Vagina (tissue), 2 donors: Measurements from ENCODE around the gene EXOC2. TPM values are rescaled to one million over a fixed set of nuclear protein-coding genes. Genes with fewer than 3 reads are reported as not detected.
"Not testable (repeated sequence)": the region's sequence is repeated elsewhere in the genome, so short reads cannot be mapped to it uniquely, and the experiment has no call there.

Experiments
- DNase-seq, 2 donors: peaks; one replicate each; pipeline ENCODE4 v3.0.0-alpha.2; 2017; ENCODE audit errors: extremely low spot score in 2 of 2
- H3K27ac ChIP-seq: fragments of 200-600 bp; sonication (generic); one replicate; pipeline ENCODE4 v1.5.1; 2019
- H3K27me3 ChIP-seq: fragments of 200-600 bp; sonication (generic); one replicate; pipeline ENCODE4 v1.5.1; 2019
- H3K36me3 ChIP-seq, 2 donors: fragments of 200-600 bp; sonication (generic); one replicate each; pipeline ENCODE4 v1.5.1; 2017 to 2019
- H3K4me1 ChIP-seq: fragments of 200-600 bp; sonication (generic); one replicate; pipeline ENCODE4 v1.5.1; 2019
- H3K4me3 ChIP-seq, 2 donors: fragments of 200-600 bp; sonication (generic); 1 replicate in 1 of 2; 2 replicates in 1 of 2; pipeline ENCODE4 v1.5.1; 2016 to 2019
- H3K9me3 ChIP-seq: fragments of 200-600 bp; sonication (generic); one replicate; pipeline ENCODE4 v1.5.1; 2019
- CTCF ChIP-seq, 3 experiments: fragments of 450-650 bp in 2 of 3; fragments of 200-600 bp in 1 of 3; sonication (generic) in 1 of 3; IDR thresholded peaks; one replicate each; pipeline ENCODE4 v1.5.1; 2017 to 2019; ENCODE audit warnings: antibody characterized with exemption in 3 of 3, mild to moderate bottlenecking in 2 of 3, moderate library complexity in 2 of 3
- POLR2A ChIP-seq, 2 donors: fragments of 450-650 bp; IDR thresholded peaks; one replicate each; pipeline ENCODE4 v1.6.1; 2017; ENCODE audit warnings: antibody characterized with exemption in 2 of 2, mild to moderate bottlenecking in 2 of 2, moderate library complexity in 2 of 2
- POLR2AphosphoS5 ChIP-seq, 2 donors: sonication (generic); formaldehyde crosslinking; IDR thresholded peaks; one replicate each; pipeline ENCODE4 v1.9.0; 2017; ENCODE audit warnings: antibody characterized with exemption in 2 of 2, mild to moderate bottlenecking in 2 of 2, low read depth in 1 of 2; ENCODE audit not compliant: insufficient read depth in 1 of 2
- intact Hi-C: fragments of 100-400 bp; cut with DNase I; formaldehyde crosslinking; loops from one replicate; pipeline ENCODE4 v1.15.1; 2023
- total RNA-seq: library from RNA; depleted of rRNA; stranded (reverse); fragments of >200 nt; gene quantifications from one replicate; pipeline ENCODE4 v1.2.3, GENCODE V29; 2016

The EXOC2 gene
- total RNA-seq, 1 donor from 2014 or later = 23.6 TPM

- Histone ChIP-seq H3K4me1 (no peaks in the 10 kb centered on the region), H3K27me3 (no peaks in the 10 kb centered on the region), H3K36me3 (no peaks in the 10 kb centered on the region), H3K9me3 (no peaks in the 10 kb centered on the region), H3K4me3 (no peak overlapping the region), H3K27ac (no peak overlapping the region)
- intact Hi-C loops = no loop called here
- TF ChIP-seq CTCF (IDR thresholded peaks at IDR 0.05) (no peak), POLR2AphosphoS5 (IDR thresholded peaks at IDR 0.05; ENCODE audit: insufficient read depth in 1 of 2, low read depth in 1 of 2) (no peak), POLR2A (IDR thresholded peaks at IDR 0.05) (no peak)
- DNase-seq = no peak
These were observed 7.6 kb upstream of the EXOC2 start for GRCh38 chr6:700490-700889.

GRCh38 chr6:699319-699718, 6.4 kb upstream of the EXOC2 start:
- H3K27me3 ChIP-seq = no peaks in the 10 kb centered on the region
- TF ChIP-seq CTCF (IDR thresholded peaks at IDR 0.05) = no peak
- TF ChIP-seq POLR2AphosphoS5 (IDR thresholded peaks at IDR 0.05; ENCODE audit: insufficient read depth in 1 of 2, low read depth in 1 of 2) = no peak
- no peak for TF ChIP-seq POLR2A (IDR thresholded peaks at IDR 0.05)
- H3K36me3 ChIP-seq = no peaks in the 10 kb centered on the region
- no peak overlapping the region for H3K27ac ChIP-seq
- H3K9me3 ChIP-seq = no peaks in the 10 kb centered on the region
- intact Hi-C loops = no loop called here
- H3K4me3 ChIP-seq = no peak overlapping the region
- no peaks in the 10 kb centered on the region for H3K4me1 ChIP-seq
- no peak for DNase-seq

GRCh38 chr6:694431-695126, 1.6 kb upstream of the EXOC2 start:
- H3K4me3 ChIP-seq, H3K9me3 ChIP-seq, H3K27me3 ChIP-seq, intact Hi-C loops, DNase-seq, H3K36me3 ChIP-seq, H3K27ac ChIP-seq: not testable (repeated sequence)
- H3K4me1 ChIP-seq = peaks cover 26% of the 10 kb centered on the region

GRCh38 chr6:693723-694009, 727 bp upstream of the EXOC2 start:
- intact Hi-C loops = no loop called here
- no peak for DNase-seq
- H3K27ac ChIP-seq = no peak overlapping the region
- no peaks in the 10 kb centered on the region for H3K36me3 ChIP-seq
- peak overlapping the region; percentile 96 to 98 for H3K4me3 ChIP-seq
- H3K4me1 ChIP-seq = peaks cover 26% of the 10 kb centered on the region
- TF ChIP-seq CTCF (IDR thresholded peaks at IDR 0.05) (no peak), POLR2AphosphoS5 (IDR thresholded peaks at IDR 0.05; ENCODE audit: insufficient read depth in 1 of 2, low read depth in 1 of 2) (no peak), POLR2A (IDR thresholded peaks at IDR 0.05) (no peak)
- H3K9me3 ChIP-seq = no peaks in the 10 kb centered on the region
- H3K27me3 ChIP-seq = no peaks in the 10 kb centered on the region

- Histone ChIP-seq H3K27me3 (no peaks in the 10 kb centered on the region), H3K27ac (peak overlapping the region; percentile 79), H3K9me3 (no peaks in the 10 kb centered on the region), H3K4me1 (peaks cover 26% of the 10 kb centered on the region), H3K36me3 (no peaks in the 10 kb centered on the region), H3K4me3 (peak overlapping the region; percentile 96 to 98)
- TF ChIP-seq POLR2AphosphoS5 (IDR thresholded peaks at IDR 0.05; ENCODE audit: insufficient read depth in 1 of 2, low read depth in 1 of 2) (no peak), CTCF (IDR thresholded peaks at IDR 0.05) (no peak), POLR2A (IDR thresholded peaks at IDR 0.05) (no peak)
- no peak for DNase-seq
- intact Hi-C loops = no loop called here
These were observed 535 bp downstream of the EXOC2 start for GRCh38 chr6:692356-692851.
